ENCODE results near the gene USP31.
"Not testable (repeated sequence)": the region's sequence is repeated elsewhere in the genome, so short reads cannot be mapped to it uniquely, and the experiment has no call there.

The USP31 gene

GRCh38 chr16:23160082-23160481 lies 10.8 kb upstream of the USP31 start:
- DNase-seq (ENCODE audit: low read depth, low spot score) = no peak

DNA sequence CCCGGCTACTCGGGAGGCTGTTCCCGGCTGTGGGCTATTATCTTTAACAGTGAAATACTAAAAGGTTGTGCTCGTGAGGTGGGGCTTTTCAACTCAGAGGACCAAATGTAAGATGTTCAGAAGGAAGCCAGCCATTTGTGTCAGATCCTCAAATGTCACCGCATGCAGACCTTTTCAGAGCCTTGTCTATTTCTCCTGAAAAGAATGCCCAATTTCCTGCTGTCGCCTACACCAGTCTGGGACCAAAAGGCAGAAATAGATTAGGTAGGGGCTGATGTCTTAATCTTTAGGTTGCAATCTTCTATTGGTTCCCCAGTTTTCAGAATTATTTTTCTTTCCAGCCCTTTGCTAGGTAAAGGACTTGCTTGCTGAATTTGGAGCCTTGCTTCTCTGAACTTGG lies 8.9 kb upstream of the USP31 start:
- no peak for DNase-seq (ENCODE audit: low read depth, low spot score)

- DNase-seq (ENCODE audit: low read depth, low spot score) = no peak
Measured at GRCh38 chr16:23156946-23157460, 7.8 kb upstream of the USP31 start.

GRCh38 chr16:23156110-23156509 lies 6.9 kb upstream of the USP31 start:
- no peak for DNase-seq (ENCODE audit: low read depth, low spot score)

DNA sequence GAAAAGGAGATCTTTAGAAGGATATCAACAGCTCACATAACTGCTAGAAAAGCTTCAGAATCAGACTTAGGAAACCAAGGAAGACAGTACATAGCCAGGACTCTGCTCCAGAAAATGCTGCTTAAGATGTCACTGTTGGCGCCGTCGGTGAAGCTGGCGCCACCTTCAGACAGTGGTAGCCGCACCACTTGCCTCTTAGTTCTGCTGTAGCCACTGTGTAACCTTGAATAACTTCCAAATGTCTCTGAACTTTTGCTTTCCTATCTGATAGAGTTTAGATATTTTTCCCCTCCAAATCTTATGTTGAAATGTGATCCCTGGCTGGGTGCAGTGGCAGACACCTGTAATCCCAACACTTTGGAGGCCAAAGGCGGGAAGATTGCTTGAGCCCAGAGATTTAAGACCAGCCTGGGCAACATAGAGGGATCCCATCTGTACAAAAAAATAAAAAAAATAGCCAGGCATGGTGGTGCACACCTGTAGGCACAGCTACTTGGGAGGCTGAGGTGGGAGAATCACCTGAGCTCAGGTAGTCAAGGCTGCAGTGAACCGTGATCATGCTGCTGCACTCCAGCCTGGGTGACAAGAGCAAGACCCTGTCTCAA lies 6.3 kb upstream of the USP31 start:
- no peak for DNase-seq (ENCODE audit: low read depth, low spot score)

- no peak for DNase-seq (ENCODE audit: low read depth, low spot score)
Measured at GRCh38 chr16:23152386-23153178, 3.3 kb upstream of the USP31 start.

GRCh38 chr16:23149993-23150364 lies 727 bp upstream of the USP31 start:
- no peak for DNase-seq (ENCODE audit: low read depth, low spot score)

GRCh38 chr16:23148513-23149266 lies 562 bp downstream of the USP31 start:
- DNase-seq (ENCODE audit: low read depth, low spot score) = no peak

GRCh38 chr16:23148166-23148512 lies 1.1 kb downstream of the USP31 start:
- no peak for DNase-seq (ENCODE audit: low read depth, low spot score)

GRCh38 chr16:23147666-23148065 lies 1.6 kb downstream of the USP31 start:
- DNase-seq (ENCODE audit: low read depth, low spot score) = no peak

DNA sequence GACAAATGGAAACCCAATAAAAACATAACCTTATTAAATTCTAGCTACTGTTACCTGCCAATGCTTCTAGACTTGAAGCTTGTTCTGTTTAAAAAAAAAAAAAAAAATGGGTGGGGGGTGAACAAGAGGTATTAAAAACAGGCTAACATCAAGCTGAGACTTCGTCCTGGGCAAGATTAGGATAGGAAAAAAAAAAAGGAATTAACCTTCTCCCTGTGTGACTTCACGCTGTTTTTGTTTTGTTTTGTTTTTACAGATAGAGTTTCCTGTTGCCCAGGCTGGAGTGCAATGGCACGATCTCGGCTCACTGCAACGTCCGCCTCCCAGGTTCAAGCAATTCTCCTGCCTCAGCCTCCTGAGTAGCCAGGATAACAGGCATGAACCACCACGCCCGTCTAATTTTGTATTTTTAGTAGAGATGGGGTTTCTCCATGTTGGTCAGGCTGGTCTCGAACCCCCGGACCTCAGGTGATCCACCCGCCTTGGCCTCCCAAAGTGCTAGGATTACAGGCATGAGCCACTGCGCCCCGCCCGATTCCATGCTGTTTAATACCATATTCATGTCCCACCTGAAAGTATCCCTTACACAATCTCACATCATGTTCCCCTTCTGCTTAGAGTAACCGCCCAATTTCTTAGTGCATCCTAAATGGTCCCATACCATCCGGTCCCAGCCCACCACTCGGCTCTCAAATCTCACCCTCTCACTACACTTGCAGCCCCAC lies 2.2 kb downstream of the USP31 start:
- no peak for DNase-seq (ENCODE audit: low read depth, low spot score)

GRCh38 chr16:23145608-23146007 lies 3.6 kb downstream of the USP31 start:
- no peak for DNase-seq (ENCODE audit: low read depth, low spot score)

DNA sequence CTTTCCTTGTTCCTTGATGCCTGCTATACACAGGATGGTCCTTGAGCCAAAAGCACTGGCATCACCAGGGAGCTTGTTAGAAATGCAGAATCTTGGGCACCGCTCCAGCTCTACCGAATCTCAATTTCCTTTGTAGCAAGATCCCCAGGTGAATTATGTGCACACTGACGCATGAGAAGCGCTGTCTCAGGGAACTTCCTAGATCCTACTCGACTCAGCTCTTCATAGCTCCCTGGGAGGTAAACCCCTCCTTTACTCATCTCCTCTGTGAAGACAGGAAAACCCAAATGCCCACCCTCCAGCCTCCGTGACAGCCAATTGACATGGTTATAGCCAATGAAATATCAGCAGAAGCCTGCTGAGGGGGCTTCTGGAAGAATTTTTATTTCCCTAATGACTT lies 4.1 kb downstream of the USP31 start:
- no peak for DNase-seq (ENCODE audit: low read depth, low spot score)

DNA sequence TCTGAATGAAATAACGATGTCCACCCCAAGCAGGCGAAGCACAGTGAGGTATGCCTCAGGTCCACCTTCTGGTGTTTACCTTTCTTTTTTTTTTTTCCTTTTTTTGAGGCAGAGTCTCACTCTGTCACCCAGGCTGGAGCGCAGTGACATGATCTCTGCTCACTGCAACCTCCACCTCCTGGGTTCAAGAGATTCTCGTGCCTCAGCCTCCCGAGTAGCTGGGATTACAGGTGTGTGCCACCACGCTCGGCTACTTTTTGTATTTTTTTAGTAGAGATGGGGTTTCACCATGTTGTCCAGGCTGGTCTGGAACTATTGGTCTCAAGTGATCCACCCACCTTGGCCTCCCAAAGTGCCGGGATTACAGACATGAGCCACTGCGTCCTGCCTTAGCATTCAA lies 4.9 kb downstream of the USP31 start:
- not testable (repeated sequence) for DNase-seq (ENCODE audit: low read depth, low spot score)

GRCh38 chr16:23143391-23143790 lies 5.9 kb downstream of the USP31 start:
- DNase-seq (ENCODE audit: low read depth, low spot score) = no peak

DNA sequence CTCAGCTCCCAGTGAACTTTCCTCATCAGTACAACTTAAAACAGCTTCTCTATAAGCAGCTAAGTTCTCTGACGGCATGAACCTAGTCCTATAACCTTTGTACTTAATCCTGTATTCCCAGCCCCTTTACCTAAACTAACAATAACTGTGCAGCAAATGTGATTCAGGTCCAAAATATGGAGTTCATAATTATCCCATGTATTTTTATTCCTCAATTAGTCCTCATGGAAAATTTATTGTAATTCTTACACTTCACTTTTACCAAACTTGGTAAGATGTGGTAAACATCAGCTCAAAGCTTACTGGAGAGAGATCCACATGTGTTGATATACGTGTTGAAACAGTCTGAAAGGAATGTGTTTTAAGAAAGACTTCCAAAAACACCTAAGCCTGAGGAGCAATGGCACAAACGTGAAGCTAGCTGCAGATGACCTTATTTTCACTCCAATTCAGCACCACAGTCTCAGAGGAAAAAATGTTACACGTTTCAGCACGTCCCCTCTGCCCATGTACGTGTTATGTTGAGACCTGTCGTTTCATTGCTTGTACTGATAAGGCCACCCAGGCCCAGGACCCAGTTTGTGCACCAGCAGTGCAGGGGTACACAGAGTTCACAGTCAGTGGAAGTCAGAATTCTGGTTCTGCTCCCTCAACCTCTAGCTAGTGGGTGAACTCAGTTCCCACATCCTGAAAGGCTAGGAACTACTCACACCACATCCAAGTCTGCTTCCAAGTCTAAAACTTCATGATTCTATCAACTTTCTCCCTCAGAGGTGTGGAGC lies 7.1 kb downstream of the USP31 start:
- DNase-seq (ENCODE audit: low read depth, low spot score) = no peak

DNA sequence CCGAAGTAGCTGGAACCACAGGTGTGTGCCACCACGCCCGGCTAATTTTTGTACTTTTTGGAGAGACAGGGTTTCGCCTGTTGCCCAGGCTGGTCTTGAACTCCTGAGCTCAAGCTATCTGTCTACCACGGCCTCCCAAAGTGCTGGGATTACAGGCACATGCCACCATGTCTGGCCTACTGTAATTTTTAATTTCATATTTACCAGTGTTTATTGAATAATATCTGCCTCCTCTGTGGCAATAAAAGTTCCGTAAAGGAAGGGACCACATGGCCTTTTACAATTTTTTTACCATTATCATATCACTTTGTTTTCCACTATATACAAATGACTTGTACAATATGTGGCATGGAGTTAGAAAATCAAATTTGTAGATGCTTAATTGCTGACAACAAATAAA lies 7.8 kb downstream of the USP31 start:
- no peak for DNase-seq (ENCODE audit: low read depth, low spot score)

GRCh38 chr16:23141033-23141432 lies 8.2 kb downstream of the USP31 start:
- no peak for DNase-seq (ENCODE audit: low read depth, low spot score)

- no peak for DNase-seq (ENCODE audit: low read depth, low spot score)
Measured at GRCh38 chr16:23140107-23140506, 9.1 kb downstream of the USP31 start.

DNA sequence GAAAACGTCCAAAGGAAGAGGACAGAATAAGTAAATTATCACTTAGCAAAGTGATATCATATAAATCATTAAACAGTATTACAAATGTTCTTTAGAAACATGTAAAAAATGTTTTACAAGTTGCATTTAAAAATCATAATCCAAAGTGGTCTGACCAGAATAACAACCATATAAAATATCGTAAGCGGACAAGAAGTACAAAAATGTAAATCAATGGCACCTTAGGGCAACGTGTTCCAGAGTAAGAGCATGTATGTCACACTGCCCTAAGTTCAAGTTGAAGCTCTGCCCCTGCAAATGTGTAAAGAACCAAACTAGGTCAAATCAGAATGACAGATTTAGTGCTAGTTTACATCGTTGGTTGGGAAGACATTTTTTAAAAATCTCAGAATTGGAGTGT lies 11.4 kb downstream of the USP31 start:
- no peak for DNase-seq (ENCODE audit: low read depth, low spot score)

DNA sequence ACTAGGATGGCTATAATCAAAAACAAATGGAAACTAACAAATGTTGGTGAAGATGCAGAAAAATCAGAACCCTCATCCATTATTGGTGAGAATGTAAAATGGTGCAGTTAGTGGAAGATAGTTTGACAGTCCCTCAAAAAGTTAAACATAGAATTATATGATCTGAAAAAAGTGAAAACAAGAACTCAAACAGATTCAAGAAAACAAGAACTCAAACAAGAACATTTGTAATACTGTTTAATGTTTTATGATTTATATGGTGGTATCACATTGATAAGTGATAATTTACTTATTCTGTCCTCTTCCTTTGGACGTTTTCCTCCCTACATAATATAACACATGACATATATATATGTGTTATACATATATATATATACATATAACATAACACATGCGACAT lies 12.0 kb downstream of the USP31 start:
- no peak for DNase-seq (ENCODE audit: low read depth, low spot score)
